ENCODE data around the gene DLX1. TPM values are rescaled to one million over a fixed set of nuclear protein-coding genes. Genes with fewer than 3 reads are reported as not detected.
A peak's percentile ranks its signal among the peaks of the same experiment; 100 is the strongest.

Gene DLX1
- total RNA-seq, 6 donors from 2014 or later, result not detected

DNA sequence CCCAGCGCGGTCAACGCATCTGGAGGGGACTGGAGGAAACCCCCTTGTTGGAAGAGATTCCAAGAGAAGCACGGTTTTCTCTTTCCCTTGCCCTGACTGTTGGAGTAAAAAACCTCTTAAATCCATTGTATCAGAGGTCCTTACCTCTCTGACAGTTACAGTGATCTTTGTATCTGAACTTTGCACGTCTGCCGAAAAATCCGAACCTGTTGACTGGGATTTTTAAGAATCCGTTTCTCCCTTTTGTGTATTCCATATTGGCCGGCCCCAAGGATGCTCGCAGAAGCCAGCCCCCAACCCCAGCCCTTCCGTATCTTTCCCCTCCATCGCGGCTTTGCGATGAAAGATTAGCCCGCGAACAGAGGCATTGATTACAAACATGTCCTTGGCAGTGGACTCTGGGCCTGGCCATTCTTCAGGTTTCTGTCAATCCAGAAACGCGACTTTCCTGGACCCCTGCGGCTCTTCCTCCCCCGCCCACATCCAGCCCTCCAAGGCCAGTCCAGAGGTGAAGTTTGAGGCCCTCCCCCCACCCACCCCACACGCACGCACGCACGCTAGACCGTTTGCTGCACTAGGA is 4.6 kb upstream of the DLX1 start:
- 21 to 28% methylated on average over 20 of the region's 25 CpGs for WGBS, 2 donors
- Histone ChIP-seq H3K36me3 (no peaks in the 10 kb centered on the region), H3K4me1 (peaks cover 17 to 29% (median 24%) of the 10 kb centered on the region in 4 donors), H3K27me3 (peaks cover 5 to 61% (median 43%) of the 10 kb centered on the region in 4 donors), H3K9me3 (no peaks in the 10 kb centered on the region), H3K4me3 (no peak overlapping the region), H3K27ac (no peak overlapping the region)
- ATAC-seq (ENCODE audit: low FRiP score in 2 of 2) (no peak), DNase-seq (no peak)
- TF ChIP-seq POLR2A (IDR thresholded peaks at IDR 0.05), result no peak
- no peak for TF ChIP-seq POLR2AphosphoS5 (IDR thresholded peaks at IDR 0.05)
- TF ChIP-seq, protein P1, sequence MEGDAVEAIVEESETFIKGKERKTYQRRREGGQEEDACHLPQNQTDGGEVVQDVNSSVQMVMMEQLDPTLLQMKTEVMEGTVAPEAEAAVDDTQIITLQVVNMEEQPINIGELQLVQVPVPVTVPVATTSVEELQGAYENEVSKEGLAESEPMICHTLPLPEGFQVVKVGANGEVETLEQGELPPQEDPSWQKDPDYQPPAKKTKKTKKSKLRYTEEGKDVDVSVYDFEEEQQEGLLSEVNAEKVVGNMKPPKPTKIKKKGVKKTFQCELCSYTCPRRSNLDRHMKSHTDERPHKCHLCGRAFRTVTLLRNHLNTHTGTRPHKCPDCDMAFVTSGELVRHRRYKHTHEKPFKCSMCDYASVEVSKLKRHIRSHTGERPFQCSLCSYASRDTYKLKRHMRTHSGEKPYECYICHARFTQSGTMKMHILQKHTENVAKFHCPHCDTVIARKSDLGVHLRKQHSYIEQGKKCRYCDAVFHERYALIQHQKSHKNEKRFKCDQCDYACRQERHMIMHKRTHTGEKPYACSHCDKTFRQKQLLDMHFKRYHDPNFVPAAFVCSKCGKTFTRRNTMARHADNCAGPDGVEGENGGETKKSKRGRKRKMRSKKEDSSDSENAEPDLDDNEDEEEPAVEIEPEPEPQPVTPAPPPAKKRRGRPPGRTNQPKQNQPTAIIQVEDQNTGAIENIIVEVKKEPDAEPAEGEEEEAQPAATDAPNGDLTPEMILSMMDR (IDR thresholded peaks at IDR 0.05), result no peak
- TF ChIP-seq EP300 (IDR thresholded peaks at IDR 0.05), result no peak

DNA sequence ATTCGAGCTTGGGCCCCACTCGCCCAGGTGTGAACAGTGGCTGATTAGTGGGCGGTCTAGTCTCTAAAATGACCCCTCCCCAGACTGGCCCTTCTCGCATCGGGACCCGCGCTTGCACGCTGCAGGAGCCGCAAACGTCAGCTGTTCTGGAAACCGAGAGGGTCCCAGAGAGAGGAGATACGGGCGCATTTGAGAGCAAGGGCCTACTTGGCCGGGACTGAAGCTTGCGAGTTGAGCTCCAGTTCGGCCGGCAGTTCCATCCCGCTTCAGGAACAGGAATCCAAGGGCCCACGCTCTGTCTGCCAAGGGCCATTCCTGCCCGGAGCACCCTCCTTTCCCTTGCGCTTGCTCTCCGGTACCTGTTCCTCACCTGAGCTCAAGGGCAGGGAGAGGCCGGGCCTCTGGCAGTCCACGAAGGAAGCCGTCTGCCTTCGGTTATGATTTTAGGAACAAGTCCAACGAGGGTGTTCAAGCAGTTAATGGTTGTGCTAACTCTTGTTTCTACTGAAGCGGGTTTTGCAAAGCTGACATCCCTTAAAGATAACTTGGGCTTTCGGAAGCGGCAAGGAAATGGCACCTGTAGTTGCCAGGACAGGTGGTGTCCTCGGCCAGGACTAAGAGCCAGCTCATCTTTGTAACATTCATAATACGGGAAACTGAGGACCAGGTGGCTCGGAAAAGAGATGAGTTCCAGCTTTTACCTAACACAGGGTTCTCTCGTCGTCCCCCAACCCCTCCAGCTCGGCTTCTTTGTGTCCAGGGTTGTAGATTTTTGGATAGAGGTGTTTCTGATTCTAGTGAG is 3.9 kb upstream of the DLX1 start:
- no peak for TF ChIP-seq EP300 (IDR thresholded peaks at IDR 0.05)
- TF ChIP-seq POLR2AphosphoS5 (IDR thresholded peaks at IDR 0.05), result no peak
- TF ChIP-seq, protein P1 (IDR thresholded peaks at IDR 0.05), result no peak
- TF ChIP-seq POLR2A (IDR thresholded peaks at IDR 0.05), result no peak
- peak in 1 of 2 donors; percentile 50 for DNase-seq
- H3K4me1 ChIP-seq, result peaks cover 24 to 36% (median 31%) of the 10 kb centered on the region in 4 donors
- 16 to 23% methylated on average over 25 to 34 of the region's 36 CpGs for WGBS, 2 donors
- no peaks in the 10 kb centered on the region for H3K9me3 ChIP-seq
- ATAC-seq (ENCODE audit: low FRiP score in 2 of 2), result no peak
- no peak overlapping the region for H3K4me3 ChIP-seq
- H3K27me3 ChIP-seq, result peaks cover 5 to 68% (median 49%) of the 10 kb centered on the region in 4 donors
- no peaks in the 10 kb centered on the region for H3K36me3 ChIP-seq
- no peak overlapping the region for H3K27ac ChIP-seq

DNA sequence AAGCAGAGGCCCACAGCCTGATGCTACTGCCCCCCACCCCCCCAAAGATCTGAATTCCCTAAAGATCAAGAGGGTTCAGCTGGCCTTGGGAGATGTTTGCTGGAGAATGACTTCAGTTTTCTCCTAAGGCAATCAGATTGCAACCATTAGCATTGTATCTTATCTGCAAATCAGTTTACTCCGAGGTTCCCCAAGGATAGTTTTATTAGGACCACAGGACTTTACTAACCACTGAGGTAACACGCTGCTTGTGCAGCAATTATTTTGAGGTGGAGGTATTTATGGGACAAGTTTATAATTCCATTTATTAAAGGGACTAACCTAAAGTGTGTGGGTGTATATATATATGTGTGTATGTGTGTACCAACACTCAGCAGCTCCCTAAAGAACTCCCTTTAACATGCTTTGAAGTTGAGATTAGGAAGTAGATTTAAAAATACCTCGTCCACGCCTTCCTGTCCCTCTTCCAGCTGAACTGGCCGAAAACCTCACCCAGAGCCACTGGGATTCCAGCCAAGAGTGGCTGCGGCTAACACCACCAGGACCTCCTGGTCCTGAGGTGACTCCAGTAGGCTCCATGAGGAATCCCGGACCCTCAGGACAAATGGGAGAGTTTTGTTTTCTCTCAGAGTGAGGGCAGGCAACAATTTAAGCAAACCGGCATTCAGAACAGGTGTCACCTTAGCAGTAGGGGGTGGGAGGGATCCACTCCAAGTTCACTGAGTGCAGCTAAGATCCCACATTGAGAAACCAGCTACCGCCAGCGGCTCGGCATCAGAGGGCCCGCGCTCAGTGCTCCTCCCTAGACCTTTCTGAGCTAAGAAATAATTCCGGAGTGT is 3.0 kb upstream of the DLX1 start:
- H3K36me3 ChIP-seq, result no peaks in the 10 kb centered on the region
- H3K9me3 ChIP-seq, result no peaks in the 10 kb centered on the region
- ATAC-seq (ENCODE audit: low FRiP score in 2 of 2) (no peak), DNase-seq (no peak)
- H3K4me1 ChIP-seq, result peaks cover 33 to 45% (median 38%) of the 10 kb centered on the region in 4 donors
- H3K27me3 ChIP-seq, result peaks cover 5 to 77% (median 56%) of the 10 kb centered on the region in 4 donors
- 14 to 15% methylated on average over 7 to 14 of the region's 14 CpGs for WGBS, 2 donors
- H3K27ac ChIP-seq, result no peak overlapping the region
- H3K4me3 ChIP-seq, result no peak overlapping the region
- TF ChIP-seq POLR2AphosphoS5 (IDR thresholded peaks at IDR 0.05) (no peak), EP300 (IDR thresholded peaks at IDR 0.05) (no peak), POLR2A (IDR thresholded peaks at IDR 0.05) (no peak)
- TF ChIP-seq, protein P1 (IDR thresholded peaks at IDR 0.05), result no peak

DNA sequence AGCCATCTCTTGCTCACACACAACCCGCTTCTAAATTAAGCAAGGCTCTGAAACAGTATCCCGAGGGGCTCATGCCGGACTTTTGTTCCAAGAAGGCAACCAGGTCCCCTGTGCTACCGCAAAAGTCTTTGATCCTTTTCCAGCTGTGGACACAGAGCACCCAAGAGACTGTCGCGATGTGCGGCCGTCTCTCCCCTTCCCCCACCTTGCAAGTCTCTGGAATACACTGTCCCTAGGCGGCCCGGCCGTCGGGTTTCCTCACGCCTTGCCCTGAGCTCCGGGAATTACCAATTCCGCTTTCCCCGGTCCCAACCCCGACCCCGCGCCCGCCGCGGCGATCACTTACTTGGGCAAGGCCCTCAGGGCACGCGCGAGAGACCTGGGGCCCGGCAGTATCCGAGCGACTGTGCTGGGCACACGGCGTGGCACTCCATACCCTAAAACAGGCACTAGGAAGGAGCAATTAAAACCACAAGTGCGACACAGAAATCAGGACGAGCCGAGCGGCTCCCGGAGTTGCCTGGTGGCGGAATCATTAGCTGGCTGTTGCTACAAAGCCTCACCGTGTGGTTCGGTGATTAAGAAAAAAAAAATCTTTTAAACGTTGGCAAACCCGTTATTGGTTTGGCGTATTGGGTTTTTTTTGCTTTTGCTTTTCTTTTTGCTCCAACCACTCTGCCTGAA is 2.2 kb upstream of the DLX1 start:
- Histone ChIP-seq H3K4me3 (no peak overlapping the region), H3K4me1 (peaks cover 33 to 51% (median 42%) of the 10 kb centered on the region in 4 donors), H3K27me3 (peaks cover 5 to 84% (median 63%) of the 10 kb centered on the region in 4 donors), H3K9me3 (no peaks in the 10 kb centered on the region), H3K36me3 (no peaks in the 10 kb centered on the region), H3K27ac (no peak overlapping the region)
- DNase-seq (peak in 1 of 2 donors; percentile 86), ATAC-seq (ENCODE audit: low FRiP score in 2 of 2) (no peak)
- TF ChIP-seq, protein P1 (IDR thresholded peaks at IDR 0.05), result no peak
- TF ChIP-seq POLR2A (IDR thresholded peaks at IDR 0.05) (no peak), EP300 (IDR thresholded peaks at IDR 0.05) (no peak), POLR2AphosphoS5 (IDR thresholded peaks at IDR 0.05) (no peak)
- 15 to 18% methylated on average over 13 to 41 of the region's 42 CpGs for WGBS, 2 donors

All from upper lobe of left lung (tissue), 6 donors.